Measurements from ENCODE around the gene CSTPP1. TPM values are rescaled to one million over a fixed set of nuclear protein-coding genes. Genes with fewer than 3 reads are reported as not detected.

Gene CSTPP1
- total RNA-seq, 3 donors from 2014 or later = 13.4 to 43.6 (median 30.5) TPM

DNA sequence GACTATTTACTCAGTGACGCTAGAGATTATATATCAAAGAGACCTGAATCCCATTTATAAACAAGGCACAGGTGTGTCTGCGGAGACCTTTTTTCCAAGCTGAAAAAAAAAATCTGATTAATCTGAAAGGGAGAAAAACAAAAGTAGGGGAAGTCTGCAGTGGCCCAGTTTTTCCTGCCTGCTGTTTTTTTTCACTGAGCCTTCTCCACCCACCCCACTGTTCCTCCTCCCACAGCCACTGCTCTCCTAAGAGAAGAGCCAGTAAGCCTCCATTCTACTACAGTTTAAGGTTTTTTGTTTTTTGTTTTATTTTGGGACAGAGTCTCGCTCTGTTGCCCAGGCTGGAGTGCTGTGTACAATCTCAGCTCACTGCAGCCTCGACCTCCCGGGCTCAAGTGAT, 221.7 kb downstream of the CSTPP1 start:
- Histone ChIP-seq H3K4me1 (no peaks in the 10 kb centered on the region), H3K27ac (no peak overlapping the region), H3K9me3 (no peaks in the 10 kb centered on the region), H3K27me3 (no peaks in the 10 kb centered on the region), H3K36me3 (no peaks in the 10 kb centered on the region), H3K4me3 (no peak overlapping the region)
- no peak for TF ChIP-seq POLR2AphosphoS5 (IDR thresholded peaks at IDR 0.05)
- intact Hi-C loops (cut with DNase I; ENCODE audit: low total_unique reads) = no loop called here
- no peak for DNase-seq (ENCODE audit: low spot score in 2 of 2)

DNA sequence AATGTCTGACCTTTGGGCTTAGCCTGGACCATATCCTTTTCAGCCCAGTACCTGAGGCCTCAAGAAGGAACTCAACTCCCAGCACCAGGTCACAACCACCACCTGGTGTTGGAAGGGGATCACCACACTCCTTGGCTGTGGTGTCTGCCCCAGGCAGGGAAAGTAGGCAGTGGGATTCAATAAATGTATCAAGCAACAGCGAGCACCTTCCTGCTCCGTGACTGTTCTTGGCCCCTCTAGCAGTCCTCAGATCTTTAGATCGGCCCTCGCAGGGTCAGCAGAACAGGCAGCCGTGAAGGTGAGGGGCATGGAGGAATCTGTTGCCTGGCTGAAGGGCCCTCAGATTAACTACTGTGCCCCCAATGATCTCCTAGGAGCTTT, 224.2 kb downstream of the CSTPP1 start:
- Histone ChIP-seq H3K4me3 (no peak overlapping the region), H3K36me3 (no peaks in the 10 kb centered on the region), H3K27me3 (no peaks in the 10 kb centered on the region), H3K9me3 (no peaks in the 10 kb centered on the region), H3K4me1 (no peaks in the 10 kb centered on the region), H3K27ac (no peak overlapping the region)
- no peak for DNase-seq (ENCODE audit: low spot score in 2 of 2)
- TF ChIP-seq, protein P1, sequence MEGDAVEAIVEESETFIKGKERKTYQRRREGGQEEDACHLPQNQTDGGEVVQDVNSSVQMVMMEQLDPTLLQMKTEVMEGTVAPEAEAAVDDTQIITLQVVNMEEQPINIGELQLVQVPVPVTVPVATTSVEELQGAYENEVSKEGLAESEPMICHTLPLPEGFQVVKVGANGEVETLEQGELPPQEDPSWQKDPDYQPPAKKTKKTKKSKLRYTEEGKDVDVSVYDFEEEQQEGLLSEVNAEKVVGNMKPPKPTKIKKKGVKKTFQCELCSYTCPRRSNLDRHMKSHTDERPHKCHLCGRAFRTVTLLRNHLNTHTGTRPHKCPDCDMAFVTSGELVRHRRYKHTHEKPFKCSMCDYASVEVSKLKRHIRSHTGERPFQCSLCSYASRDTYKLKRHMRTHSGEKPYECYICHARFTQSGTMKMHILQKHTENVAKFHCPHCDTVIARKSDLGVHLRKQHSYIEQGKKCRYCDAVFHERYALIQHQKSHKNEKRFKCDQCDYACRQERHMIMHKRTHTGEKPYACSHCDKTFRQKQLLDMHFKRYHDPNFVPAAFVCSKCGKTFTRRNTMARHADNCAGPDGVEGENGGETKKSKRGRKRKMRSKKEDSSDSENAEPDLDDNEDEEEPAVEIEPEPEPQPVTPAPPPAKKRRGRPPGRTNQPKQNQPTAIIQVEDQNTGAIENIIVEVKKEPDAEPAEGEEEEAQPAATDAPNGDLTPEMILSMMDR (IDR thresholded peaks at IDR 0.05) = no peak
- TF ChIP-seq POLR2AphosphoS5 (IDR thresholded peaks at IDR 0.05) (no peak), POLR2A (IDR thresholded peaks at IDR 0.05) (no peak)
- intact Hi-C loops (cut with DNase I; ENCODE audit: low total_unique reads) = loop anchor here (10.0 kb wide), 1 partner anchor 1066 kb away; no protein-coding TSS in a partner anchor

DNA sequence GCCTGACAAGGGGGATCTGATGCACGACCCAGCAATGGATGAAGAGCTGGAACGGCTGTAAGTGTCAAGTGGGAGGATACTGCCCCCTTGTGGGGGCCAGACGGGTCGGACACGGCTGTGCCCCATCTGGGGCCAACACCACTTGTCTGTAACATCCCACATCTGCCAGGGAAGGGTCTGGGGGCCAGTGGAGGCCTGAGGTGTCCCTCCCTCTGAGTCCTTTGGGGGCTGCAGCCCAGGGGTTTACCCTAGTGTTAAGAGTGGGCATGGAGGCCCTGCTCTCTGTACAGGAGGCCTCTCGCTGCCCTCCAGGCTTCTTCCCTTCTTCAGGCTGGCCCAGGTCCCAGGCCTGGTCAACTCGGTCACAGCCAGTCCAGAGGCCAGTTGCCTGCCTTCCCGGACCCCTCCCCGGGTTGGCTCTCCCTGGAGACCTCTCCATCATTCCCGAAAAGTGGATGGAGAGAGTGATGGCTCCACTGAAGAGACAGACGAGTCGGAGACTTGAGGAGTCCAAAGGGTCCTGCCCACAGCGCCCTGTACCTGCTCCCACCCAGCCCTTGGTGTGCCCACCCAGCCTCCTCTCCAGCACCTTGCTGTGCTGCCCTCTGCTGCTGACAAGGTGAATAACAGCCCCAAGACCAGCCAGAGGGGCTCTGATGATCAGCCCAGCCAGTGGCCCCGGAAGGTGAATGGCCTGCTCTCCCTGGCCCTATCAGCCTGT, 224.7 kb downstream of the CSTPP1 start:
- intact Hi-C loops (cut with DNase I; ENCODE audit: low total_unique reads) = loop anchor here (10.0 kb wide), 1 partner anchor 1066 kb away; no protein-coding TSS in a partner anchor
- DNase-seq (ENCODE audit: low spot score in 2 of 2) = peak in 1 of 2 donors; percentile 46
- Histone ChIP-seq H3K9me3 (no peaks in the 10 kb centered on the region), H3K4me1 (no peaks in the 10 kb centered on the region), H3K4me3 (no peak overlapping the region), H3K27ac (peak overlapping the region in 1 of 2 donors; percentile 43), H3K36me3 (peaks cover 4% of the 10 kb centered on the region), H3K27me3 (no peaks in the 10 kb centered on the region)
- TF ChIP-seq, protein P1 (IDR thresholded peaks at IDR 0.05) = peak; percentile 44 to 60 (median 56)
- TF ChIP-seq POLR2AphosphoS5 (IDR thresholded peaks at IDR 0.05) = no peak

DNA sequence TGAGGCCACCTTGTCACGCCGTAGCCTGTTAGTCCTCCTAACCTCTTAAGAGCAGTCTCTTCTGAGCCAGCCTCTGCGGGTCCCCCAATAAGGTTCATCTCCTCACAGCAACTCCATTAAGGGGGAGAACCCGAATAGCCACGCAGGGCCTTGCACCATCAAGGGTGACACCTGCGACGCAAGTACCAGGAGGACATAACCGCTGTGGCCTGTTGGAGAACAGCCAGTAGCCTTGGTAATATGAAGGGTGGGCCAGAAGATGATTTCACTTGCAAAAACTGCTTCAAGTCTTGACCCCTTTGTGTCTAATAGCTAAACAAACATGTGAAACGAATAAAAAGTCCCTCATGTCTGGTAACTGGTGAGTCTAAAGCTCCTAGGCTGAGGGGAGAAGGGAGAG, 225.3 kb downstream of the CSTPP1 start:
- Histone ChIP-seq H3K4me3 (no peak overlapping the region), H3K36me3 (peaks cover 8% of the 10 kb centered on the region), H3K9me3 (no peaks in the 10 kb centered on the region), H3K27ac (peak overlapping the region in 1 of 2 donors; percentile 43), H3K4me1 (no peaks in the 10 kb centered on the region), H3K27me3 (no peaks in the 10 kb centered on the region)
- DNase-seq (ENCODE audit: low spot score in 2 of 2) = no peak
- intact Hi-C loops (cut with DNase I; ENCODE audit: low total_unique reads) = loop anchor here (10.0 kb wide), 1 partner anchor 1067 kb away; no protein-coding TSS in a partner anchor
- TF ChIP-seq POLR2A (IDR thresholded peaks at IDR 0.05) (no peak), POLR2AphosphoS5 (IDR thresholded peaks at IDR 0.05) (no peak)
- TF ChIP-seq, protein P1 (IDR thresholded peaks at IDR 0.05) = no peak

DNA sequence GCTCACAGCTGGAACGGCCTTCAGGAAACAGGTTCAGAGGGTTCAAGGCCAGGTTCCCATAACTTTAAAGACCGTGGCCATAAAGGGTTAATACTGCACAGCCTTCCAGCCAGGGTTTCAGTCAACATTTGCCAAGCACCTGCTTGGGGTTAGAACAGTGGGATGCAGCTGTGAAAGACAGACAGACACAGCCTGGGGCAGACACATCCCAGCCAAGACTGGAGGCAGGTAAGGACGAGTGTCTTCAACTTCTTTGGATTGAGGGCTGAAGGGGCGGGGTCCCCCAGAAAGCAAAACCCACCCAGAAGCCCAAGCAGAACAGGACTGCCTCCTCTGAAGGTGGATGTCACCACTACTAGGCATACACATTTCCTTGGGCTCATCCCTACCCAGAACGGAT, 225.9 kb downstream of the CSTPP1 start:
- peaks cover 11% of the 10 kb centered on the region for H3K36me3 ChIP-seq
- DNase-seq (ENCODE audit: low spot score in 2 of 2) = no peak
- no peaks in the 10 kb centered on the region for H3K4me1 ChIP-seq
- no peaks in the 10 kb centered on the region for H3K9me3 ChIP-seq
- peak overlapping the region; percentile 25 to 43 for H3K27ac ChIP-seq
- H3K4me3 ChIP-seq = no peak overlapping the region
- intact Hi-C loops (cut with DNase I; ENCODE audit: low total_unique reads) = loop anchor here (10.0 kb wide), 1 partner anchor 1068 kb away; no protein-coding TSS in a partner anchor
- TF ChIP-seq, protein P1 (IDR thresholded peaks at IDR 0.05) = no peak
- TF ChIP-seq POLR2A (IDR thresholded peaks at IDR 0.05) = no peak
- TF ChIP-seq POLR2AphosphoS5 (IDR thresholded peaks at IDR 0.05) = no peak
- no peaks in the 10 kb centered on the region for H3K27me3 ChIP-seq
